Measurements from ENCODE around the gene BAIAP2. TPM values are rescaled to one million over a fixed set of nuclear protein-coding genes. Genes with fewer than 3 reads are reported as not detected.

The BAIAP2 gene
- total and polyA plus RNA-seq, 2 donors (not counting 1 experiment from before 2014, with no cell fraction given), result 1.3 to 12.0 TPM

DNA sequence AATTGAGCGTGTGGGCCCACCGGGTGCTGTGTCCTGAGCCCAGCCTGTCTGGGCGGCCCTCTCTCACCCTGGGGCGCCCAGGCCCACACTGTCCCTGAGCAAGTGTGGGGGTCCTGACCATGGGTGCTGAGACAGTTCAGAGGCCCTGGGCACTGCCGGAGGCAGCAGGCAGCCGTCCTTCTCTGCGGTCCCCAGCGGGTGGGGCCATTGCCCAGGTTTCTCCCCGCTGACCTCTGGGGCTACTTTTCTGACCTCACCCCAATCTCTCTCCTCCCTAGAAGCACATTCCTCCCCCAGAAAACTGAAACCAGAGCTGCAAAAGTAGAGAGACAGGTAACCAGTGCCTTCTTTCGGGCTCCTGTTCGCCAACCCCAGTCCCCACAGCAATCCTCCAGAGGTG, 94.3 kb downstream of the BAIAP2 start:
- ATAC-seq (ENCODE audit: low read depth) (no peak), DNase-seq (no peak)
- intact Hi-C loops (cut with micrococcal nuclease), result no loop called here
- no peak overlapping the region for H3K9ac ChIP-seq (ENCODE audit: low read length)
- no peak overlapping the region for H2AFZ ChIP-seq (ENCODE audit: insufficient read depth, low read depth, low read length, poor library complexity, severe bottlenecking)
- no peaks in the 10 kb centered on the region for H3K4me1 Mint-ChIP-seq
- H3K27me3 Mint-ChIP-seq, result no peaks in the 10 kb centered on the region
- TF ChIP-seq, protein P1, sequence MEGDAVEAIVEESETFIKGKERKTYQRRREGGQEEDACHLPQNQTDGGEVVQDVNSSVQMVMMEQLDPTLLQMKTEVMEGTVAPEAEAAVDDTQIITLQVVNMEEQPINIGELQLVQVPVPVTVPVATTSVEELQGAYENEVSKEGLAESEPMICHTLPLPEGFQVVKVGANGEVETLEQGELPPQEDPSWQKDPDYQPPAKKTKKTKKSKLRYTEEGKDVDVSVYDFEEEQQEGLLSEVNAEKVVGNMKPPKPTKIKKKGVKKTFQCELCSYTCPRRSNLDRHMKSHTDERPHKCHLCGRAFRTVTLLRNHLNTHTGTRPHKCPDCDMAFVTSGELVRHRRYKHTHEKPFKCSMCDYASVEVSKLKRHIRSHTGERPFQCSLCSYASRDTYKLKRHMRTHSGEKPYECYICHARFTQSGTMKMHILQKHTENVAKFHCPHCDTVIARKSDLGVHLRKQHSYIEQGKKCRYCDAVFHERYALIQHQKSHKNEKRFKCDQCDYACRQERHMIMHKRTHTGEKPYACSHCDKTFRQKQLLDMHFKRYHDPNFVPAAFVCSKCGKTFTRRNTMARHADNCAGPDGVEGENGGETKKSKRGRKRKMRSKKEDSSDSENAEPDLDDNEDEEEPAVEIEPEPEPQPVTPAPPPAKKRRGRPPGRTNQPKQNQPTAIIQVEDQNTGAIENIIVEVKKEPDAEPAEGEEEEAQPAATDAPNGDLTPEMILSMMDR (IDR thresholded peaks at IDR 0.05), result no peak
- no peak for TF ChIP-seq EZH2 (IDR thresholded peaks at IDR 0.05; ENCODE audit: borderline replicate concordance, insufficient read depth, low read depth, low read length, poor library complexity, severe bottlenecking)
- no peak overlapping the region for H3K4me3 Mint-ChIP-seq
- H3K4me1 ChIP-seq (ENCODE audit: control insufficient read depth in 2 of 2, insufficient read depth in 2 of 2, low read length in 2 of 2), result no peaks in the 10 kb centered on the region
- no peaks in the 10 kb centered on the region for H3K27me3 ChIP-seq (replicated peaks in 1 of 4; ENCODE audit: control extremely low read depth in 1 of 4, control insufficient read depth in 3 of 4, insufficient read depth in 4 of 4, low read length in 3 of 4)
- POLR2A ChIA-PET, result no interaction called here
- no peaks in the 10 kb centered on the region for H3K36me3 ChIP-seq (replicated peaks in 1 of 2; ENCODE audit: control extremely low read depth in 1 of 2, control insufficient read depth in 1 of 2, extremely low read depth in 1 of 2, insufficient read depth in 2 of 2, low read length in 1 of 2)
- no peaks in the 10 kb centered on the region for H3K79me2 ChIP-seq (ENCODE audit: control insufficient read depth, insufficient read depth, low read length)
- H3K4me2 ChIP-seq (replicated peaks; ENCODE audit: low read depth, low read length, poor library complexity, severe bottlenecking), result no peak overlapping the region
- no peaks in the 10 kb centered on the region for H3K9me3 Mint-ChIP-seq (ENCODE audit: insufficient read depth)
- H3K27ac ChIP-seq (ENCODE audit: low read length in 2 of 2), result no peak overlapping the region
- 95% methylated on average over 11 of the region's 11 CpGs for WGBS (ENCODE audit: insufficient coverage)
- no peak overlapping the region for H3K4me3 ChIP-seq (ENCODE audit: control extremely low read depth in 1 of 5, extremely low read depth in 1 of 5, insufficient read depth in 1 of 5, low read depth in 2 of 5, low read length in 4 of 5)
- no peak overlapping the region for H3K27ac Mint-ChIP-seq
- CTCF ChIA-PET, result no interaction called here
- no peaks in the 10 kb centered on the region for H3K9me3 ChIP-seq (ENCODE audit: control extremely low read depth in 1 of 3, control insufficient read depth in 2 of 3, insufficient read depth in 1 of 3, low read length in 2 of 3)
- H4K20me1 ChIP-seq (ENCODE audit: control insufficient read depth, insufficient read depth, low read length, poor library complexity, severe bottlenecking), result no peaks in the 10 kb centered on the region

- H3K27me3 Mint-ChIP-seq, result no peaks in the 10 kb centered on the region
- ATAC-seq (ENCODE audit: low read depth) (no peak), DNase-seq (no peak)
- H3K4me3 Mint-ChIP-seq, result no peak overlapping the region
- H3K27ac Mint-ChIP-seq, result no peak overlapping the region
- ChIA-PET CTCF (no interaction called here), POLR2A (no interaction called here)
- H3K9me3 Mint-ChIP-seq (ENCODE audit: insufficient read depth), result no peaks in the 10 kb centered on the region
- Histone ChIP-seq H3K4me1 (ENCODE audit: control insufficient read depth in 2 of 2, insufficient read depth in 2 of 2, low read length in 2 of 2) (no peaks in the 10 kb centered on the region), H4K20me1 (ENCODE audit: control insufficient read depth, insufficient read depth, low read length, poor library complexity, severe bottlenecking) (no peaks in the 10 kb centered on the region), H3K79me2 (ENCODE audit: control insufficient read depth, insufficient read depth, low read length) (no peaks in the 10 kb centered on the region), H3K27ac (ENCODE audit: low read length in 2 of 2) (no peak overlapping the region), H3K4me3 (ENCODE audit: control extremely low read depth in 1 of 5, extremely low read depth in 1 of 5, insufficient read depth in 1 of 5, low read depth in 2 of 5, low read length in 4 of 5) (no peak overlapping the region), H3K4me2 (replicated peaks; ENCODE audit: low read depth, low read length, poor library complexity, severe bottlenecking) (no peak overlapping the region), H3K9me3 (ENCODE audit: control extremely low read depth in 1 of 3, control insufficient read depth in 2 of 3, insufficient read depth in 1 of 3, low read length in 2 of 3) (no peaks in the 10 kb centered on the region), H2AFZ (ENCODE audit: insufficient read depth, low read depth, low read length, poor library complexity, severe bottlenecking) (no peak overlapping the region), H3K36me3 (replicated peaks in 1 of 2; ENCODE audit: control extremely low read depth in 1 of 2, control insufficient read depth in 1 of 2, extremely low read depth in 1 of 2, insufficient read depth in 2 of 2, low read length in 1 of 2) (no peaks in the 10 kb centered on the region), H3K9ac (ENCODE audit: low read length) (no peak overlapping the region), H3K27me3 (replicated peaks in 1 of 4; ENCODE audit: control extremely low read depth in 1 of 4, control insufficient read depth in 3 of 4, insufficient read depth in 4 of 4, low read length in 3 of 4) (no peaks in the 10 kb centered on the region)
- TF ChIP-seq, protein P1 (IDR thresholded peaks at IDR 0.05), result no peak
- TF ChIP-seq EZH2 (IDR thresholded peaks at IDR 0.05; ENCODE audit: borderline replicate concordance, insufficient read depth, low read depth, low read length, poor library complexity, severe bottlenecking), result no peak
- 87% methylated on average over 14 of the region's 14 CpGs for WGBS (ENCODE audit: insufficient coverage)
- H3K4me1 Mint-ChIP-seq, result no peaks in the 10 kb centered on the region
- intact Hi-C loops (cut with micrococcal nuclease), result no loop called here
These were observed 94.9 kb downstream of the BAIAP2 start for GRCh38 chr17:81129711-81130367.
